ENCODE measurements around the gene GPX5. TPM values are rescaled to one million over a fixed set of nuclear protein-coding genes. Genes with fewer than 3 reads are reported as not detected.
A peak's percentile ranks its signal among the peaks of the same experiment; 100 is the strongest.
"Not testable (repeated sequence)": the region's sequence is repeated elsewhere in the genome, so short reads cannot be mapped to it uniquely, and the experiment has no call there.

Gene GPX5
- total RNA-seq, 1 donor, result not detected

- DNase-seq (ENCODE audit: low read depth), result peak; percentile 4
- peak overlapping the region; percentile 28 for H3K4me3 ChIP-seq (ENCODE audit: low read depth, low read length)
- TF ChIP-seq CTCF (IDR thresholded peaks at IDR 0.05; ENCODE audit: insufficient read depth, low read length), result no peak
Measured at GRCh38 chr6:28543651-28544610, 18.2 kb downstream of the GPX5 start.

GRCh38 chr6:28545955-28546354 is 20.3 kb downstream of the GPX5 start:
- TF ChIP-seq CTCF (IDR thresholded peaks at IDR 0.05; ENCODE audit: insufficient read depth, low read length), result no peak
- no peak for DNase-seq (ENCODE audit: low read depth)
- no peak overlapping the region for H3K4me3 ChIP-seq (ENCODE audit: low read depth, low read length)

DNA sequence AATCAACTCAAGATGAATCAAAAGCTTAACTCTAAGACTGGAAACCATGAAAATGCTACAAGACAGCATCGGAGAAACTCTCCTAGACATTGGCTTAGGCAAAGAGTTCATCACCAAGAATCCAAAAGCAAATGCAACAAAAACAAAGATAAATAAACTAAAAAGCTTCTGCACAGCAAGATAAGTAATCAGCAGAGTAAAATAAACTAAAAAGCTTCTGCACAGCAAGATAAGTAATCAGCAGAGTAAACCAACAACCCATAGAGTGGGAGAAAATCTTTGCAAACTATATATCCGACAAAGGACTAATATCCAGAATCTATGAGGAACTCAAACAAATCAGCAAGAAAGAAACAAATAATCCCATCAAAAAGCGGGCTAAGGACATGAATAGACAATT is 21.3 kb downstream of the GPX5 start:
- not testable (repeated sequence) for H3K4me3 ChIP-seq (ENCODE audit: low read depth, low read length); DNase-seq (ENCODE audit: low read depth)

- no peak for TF ChIP-seq CTCF (IDR thresholded peaks at IDR 0.05; ENCODE audit: insufficient read depth, low read length)
- no peak for DNase-seq (ENCODE audit: low read depth)
- no peak overlapping the region for H3K4me3 ChIP-seq (ENCODE audit: low read depth, low read length)
Measured at GRCh38 chr6:28551891-28552666, 26.4 kb downstream of the GPX5 start.

GRCh38 chr6:28553384-28553985 is 27.8 kb downstream of the GPX5 start:
- TF ChIP-seq CTCF (IDR thresholded peaks at IDR 0.05; ENCODE audit: insufficient read depth, low read length), result no peak
- DNase-seq (ENCODE audit: low read depth), result no peak
- H3K4me3 ChIP-seq (ENCODE audit: low read depth, low read length), result no peak overlapping the region

GRCh38 chr6:28553986-28554881 is 28.6 kb downstream of the GPX5 start:
- no peak overlapping the region for H3K4me3 ChIP-seq (ENCODE audit: low read depth, low read length)
- TF ChIP-seq CTCF (IDR thresholded peaks at IDR 0.05; ENCODE audit: insufficient read depth, low read length), result no peak
- no peak for DNase-seq (ENCODE audit: low read depth)

Measured in fibroblast of the aortic adventitia (primary cell).